ENCODE data around the gene MEN1.
"Not testable (repeated sequence)": the region's sequence is repeated elsewhere in the genome, so short reads cannot be mapped to it uniquely, and the experiment has no call there.

Gene MEN1

GRCh38 chr11:64832467-64833197, 22.3 kb upstream of the MEN1 start:
- no peak for DNase-seq (ENCODE audit: low read depth)

GRCh38 chr11:64831411-64831891, 21.1 kb upstream of the MEN1 start:
- DNase-seq (ENCODE audit: low read depth) = no peak

DNA sequence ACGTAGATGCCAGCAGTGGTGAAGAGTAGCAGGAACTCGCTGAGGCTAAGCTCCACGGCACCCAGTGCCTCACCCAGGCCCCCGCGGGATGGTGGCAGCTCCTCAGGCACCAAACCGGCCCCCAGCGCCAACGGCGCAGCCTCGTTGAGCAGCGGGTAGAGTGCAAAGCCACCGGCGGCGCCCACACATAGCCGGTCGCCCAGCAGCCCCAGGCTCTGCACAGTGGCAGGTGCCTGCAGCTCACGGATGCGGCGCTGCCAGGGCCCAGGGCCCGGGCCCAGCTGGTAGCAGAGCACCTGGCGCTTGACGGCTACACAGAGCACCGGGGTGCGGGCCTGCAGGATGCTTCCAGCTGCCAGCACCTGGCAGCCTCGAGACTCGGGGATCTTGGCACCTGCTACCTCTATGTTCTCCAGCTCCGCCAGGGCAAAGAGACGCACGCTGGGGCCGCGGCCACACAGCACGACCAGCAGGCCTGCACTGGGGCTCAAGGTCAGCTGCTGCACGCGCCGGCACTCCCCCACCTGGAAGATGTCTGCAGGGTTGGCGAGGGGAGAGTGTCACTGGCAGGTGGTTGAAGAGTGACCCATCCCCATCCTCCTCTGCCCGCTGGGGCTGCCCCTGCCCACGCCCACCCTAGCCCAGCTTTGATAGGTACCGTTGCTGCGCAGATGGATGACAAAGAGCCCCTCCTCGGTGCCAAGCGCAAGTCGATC, 19.3 kb upstream of the MEN1 start:
- no peak for DNase-seq (ENCODE audit: low read depth)

- no peak for DNase-seq (ENCODE audit: low read depth)
Observed at GRCh38 chr11:64827451-64827839, 17.1 kb upstream of the MEN1 start.

DNA sequence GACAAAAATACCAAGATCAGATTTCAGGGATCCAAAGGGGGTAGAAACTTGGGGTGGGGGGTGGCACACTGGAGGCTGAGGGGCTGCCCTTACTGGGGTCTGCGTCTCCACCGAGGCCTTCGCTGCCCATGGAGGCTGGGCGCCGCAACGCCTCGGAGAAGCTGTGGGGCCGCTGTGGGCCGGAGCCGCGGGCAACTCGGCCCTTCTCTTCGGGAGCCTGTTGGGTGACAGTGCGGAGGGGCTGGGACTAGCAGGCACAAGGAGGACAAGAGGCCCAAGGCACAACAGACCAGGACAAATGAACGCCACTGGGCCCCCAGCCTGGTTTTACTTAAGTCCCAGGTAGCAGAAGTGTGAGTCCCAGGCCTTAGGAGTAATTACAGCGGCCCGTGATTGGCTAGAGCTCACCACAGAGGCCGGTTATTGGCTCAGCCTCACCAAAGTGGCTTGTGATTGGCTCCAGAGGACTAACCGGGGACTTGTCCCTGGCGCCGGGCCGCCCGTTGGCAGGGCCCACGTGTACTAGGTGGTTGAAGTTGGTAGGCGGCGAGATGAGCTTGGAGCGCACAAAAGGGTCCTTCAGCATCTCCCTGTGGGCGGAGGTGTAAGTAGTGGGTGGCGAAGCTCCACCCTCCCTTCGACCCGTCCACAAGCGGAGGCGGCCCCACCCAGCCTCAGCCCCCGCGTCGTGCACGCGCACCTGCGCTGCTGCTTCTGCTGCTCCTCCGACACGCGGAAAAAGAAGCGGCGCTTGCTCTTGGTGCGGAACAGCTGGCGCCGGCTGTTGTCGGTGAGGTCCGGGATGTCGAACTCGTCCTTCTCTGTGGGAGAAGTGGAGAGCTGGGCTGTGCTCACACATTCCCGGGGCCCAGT, 16.5 kb upstream of the MEN1 start:
- no peak for DNase-seq (ENCODE audit: low read depth)

DNA sequence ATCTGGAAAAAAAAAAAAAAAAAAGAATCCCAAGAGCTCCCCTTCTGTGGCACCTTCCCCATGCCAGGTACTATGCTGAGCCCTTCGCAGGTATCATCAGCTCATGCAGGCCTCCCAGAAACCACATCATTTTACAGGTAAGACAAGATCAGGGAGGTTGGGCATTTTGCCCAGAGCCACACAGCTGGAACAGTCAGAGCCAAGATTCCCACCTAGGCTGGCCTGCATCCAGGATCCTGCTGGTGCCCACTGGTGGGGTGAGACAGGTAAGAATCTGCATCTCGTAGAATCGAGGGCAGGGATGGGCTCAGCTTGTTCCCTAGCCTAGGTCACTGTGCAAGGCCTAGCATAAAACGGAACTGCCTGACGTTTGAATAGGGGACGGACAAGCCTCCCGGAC, 15.7 kb upstream of the MEN1 start:
- DNase-seq (ENCODE audit: low read depth) = no peak

DNA sequence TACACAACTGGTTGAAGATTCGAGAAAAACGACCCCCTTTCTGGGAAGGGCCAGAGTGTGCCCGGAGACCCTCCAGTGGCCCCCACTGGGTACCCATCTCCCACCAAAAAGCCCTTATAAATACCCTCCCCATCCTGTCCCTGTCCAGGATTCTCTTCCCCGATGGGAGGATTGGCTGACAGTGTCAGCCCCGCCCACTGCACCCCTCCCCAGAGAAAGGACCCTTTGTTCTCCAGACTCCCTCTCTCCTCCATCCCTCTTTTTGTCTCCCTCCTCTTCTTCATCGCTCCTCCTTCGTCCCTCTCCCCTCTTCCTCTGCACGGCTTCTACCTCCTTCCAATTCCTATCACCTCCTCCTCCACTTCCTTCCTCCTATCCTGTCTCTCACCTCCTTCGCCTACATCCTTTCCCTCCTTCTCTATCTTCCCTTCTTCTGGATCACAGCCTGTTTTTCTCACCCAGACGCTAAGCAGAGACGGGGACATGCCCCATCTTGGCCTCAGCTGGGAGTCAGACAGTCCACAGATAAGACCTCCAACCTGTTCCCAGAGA, 13.3 kb upstream of the MEN1 start:
- no peak for DNase-seq (ENCODE audit: low read depth)

DNA sequence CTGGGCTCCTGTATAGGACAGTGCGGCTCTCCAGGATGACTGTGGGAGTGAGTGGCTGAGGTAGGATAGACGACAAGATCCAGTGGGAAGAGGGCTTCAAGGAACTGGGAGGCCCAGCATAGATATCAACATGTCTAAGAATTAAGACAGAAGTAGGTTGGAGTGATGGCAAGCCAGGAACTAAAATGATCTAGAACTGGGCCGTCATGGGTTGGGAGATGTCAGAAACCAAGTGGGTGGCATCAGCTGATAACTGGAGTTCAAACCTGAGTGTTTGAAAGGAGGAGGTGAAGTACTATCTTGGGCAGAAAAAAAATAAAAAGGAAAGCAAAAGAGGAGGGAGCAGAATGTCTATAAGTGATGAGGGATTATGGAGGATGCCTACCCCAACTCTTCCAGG, 7.1 kb upstream of the MEN1 start:
- no peak for DNase-seq (ENCODE audit: low read depth)

DNA sequence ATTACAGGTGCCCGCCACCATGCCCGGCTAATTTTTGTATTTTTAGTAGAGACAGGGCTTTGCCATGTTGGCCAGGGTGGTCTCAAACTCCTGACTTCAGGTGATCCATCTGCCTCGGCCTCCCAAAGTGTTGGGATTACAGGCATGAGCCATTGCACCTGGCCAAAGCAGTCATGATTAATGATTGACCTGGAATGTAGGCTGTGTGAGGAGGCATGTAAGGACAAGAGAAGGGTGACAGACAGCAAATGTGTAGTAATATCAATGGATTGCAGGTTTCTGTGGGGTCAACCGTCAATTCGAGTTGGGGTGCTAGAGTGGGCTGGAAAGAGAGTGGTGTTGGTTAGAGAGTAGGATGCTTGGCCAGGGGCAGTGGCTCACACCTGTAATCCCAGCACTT, 5.1 kb upstream of the MEN1 start:
- DNase-seq (ENCODE audit: low read depth) = not testable (repeated sequence)

- DNase-seq (ENCODE audit: low read depth) = no peak
Observed at GRCh38 chr11:64814712-64815187, 4.4 kb upstream of the MEN1 start.

DNA sequence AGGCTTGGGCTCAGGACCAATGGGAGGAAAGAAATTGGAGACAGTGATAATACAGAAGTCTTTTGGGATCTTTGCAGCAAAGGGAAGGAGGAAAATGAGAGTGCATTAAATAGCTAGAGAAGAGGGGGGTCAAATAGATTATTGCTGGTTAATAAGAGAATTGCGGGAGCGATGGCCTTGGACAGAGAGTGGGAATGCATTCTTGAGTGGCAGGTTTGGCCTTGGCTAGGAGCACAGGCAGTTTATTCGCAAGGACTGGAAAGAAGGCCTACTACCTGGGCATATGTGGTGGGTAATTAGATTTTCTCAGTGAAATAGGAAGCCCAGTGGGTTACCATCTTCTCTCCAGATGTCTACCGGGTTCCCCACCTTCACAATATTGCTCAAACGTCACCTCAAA, 3.5 kb upstream of the MEN1 start:
- no peak for DNase-seq (ENCODE audit: low read depth)

GRCh38 chr11:64810891-64811272, 531 bp upstream of the MEN1 start:
- DNase-seq (ENCODE audit: low read depth) = peak; percentile 20

DNA sequence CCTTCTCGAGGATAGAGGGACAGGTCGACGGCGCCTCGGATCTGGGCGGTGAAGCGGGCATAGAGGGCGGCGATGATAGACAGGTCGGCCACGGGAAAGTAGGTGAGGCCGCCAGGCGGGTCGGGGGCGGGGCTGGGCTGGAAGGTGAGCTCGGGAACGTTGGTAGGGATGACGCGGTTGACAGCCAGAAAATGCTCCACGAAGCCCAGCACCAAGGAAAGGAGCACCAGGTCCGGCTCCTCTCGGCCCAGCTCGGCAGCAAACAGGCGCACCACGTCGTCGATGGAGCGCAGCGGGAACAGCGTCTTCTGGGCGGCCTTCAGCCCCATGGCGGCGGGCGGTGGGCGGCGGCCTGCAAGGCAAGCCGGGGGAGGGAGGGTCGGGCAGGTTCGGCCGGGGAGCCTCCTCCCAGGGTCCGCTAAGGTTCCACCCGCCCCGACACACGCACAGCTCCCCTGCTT, 540 bp downstream of the MEN1 start:
- no peak for DNase-seq (ENCODE audit: low read depth)

- DNase-seq (ENCODE audit: low read depth) = no peak
Observed at GRCh38 chr11:64805481-64805880, 4.9 kb downstream of the MEN1 start.

- no peak for DNase-seq (ENCODE audit: low read depth)
Observed at GRCh38 chr11:64804346-64805210, 5.8 kb downstream of the MEN1 start.

DNA sequence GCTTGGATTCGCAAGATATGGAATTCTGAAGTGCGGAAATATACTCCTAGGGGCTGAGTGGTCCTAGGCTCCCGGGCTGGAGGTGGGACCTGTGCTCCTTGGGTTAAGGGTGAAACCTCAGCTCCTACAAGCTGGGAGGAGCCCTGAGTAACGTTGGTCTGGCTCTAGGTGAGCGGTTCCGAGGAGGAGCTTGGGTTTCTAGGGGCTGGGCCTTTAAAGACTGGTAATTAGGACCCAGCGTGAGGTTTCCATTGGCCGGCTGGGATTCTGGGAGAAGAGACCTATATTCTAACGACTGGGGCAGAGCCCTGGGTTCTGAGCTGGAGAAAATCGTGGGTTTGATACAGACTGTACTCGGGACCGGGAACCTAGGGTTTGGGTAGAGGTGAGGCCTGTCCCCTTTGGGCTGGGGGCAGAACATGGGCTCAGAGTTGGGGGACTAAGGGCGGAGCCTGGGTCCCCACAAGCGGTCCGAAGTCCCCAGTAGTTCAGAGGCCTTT, 6.5 kb downstream of the MEN1 start:
- no peak for DNase-seq (ENCODE audit: low read depth)

GRCh38 chr11:64803158-64803845, 7.0 kb downstream of the MEN1 start, which contains the start of gene MAP4K2:
MAP4K2 (minus strand) TSS chr11:64803214; CDS start chr11:64803149, 65 bp downstream.
- DNase-seq (ENCODE audit: low read depth) = peak; percentile 75

- no peak for DNase-seq (ENCODE audit: low read depth)
Observed at GRCh38 chr11:64802370-64803157, 7.8 kb downstream of the MEN1 start.

All from HS-27A (cell line).